GM18907 (cell line): Measurements from ENCODE around the gene MAP3K15.
"Not testable (repeated sequence)": the region's sequence is repeated elsewhere in the genome, so short reads cannot be mapped to it uniquely, and the experiment has no call there.

Experiments used
- ATAC-seq: cut with Tn5 transposase; IDR thresholded peaks from one replicate; pipeline ENCODE4 v1.9.1; 2021; ENCODE audit warnings: mild to moderate bottlenecking, moderate library complexity; ENCODE audit not compliant: unreplicated experiment

MAP3K15 gene

DNA sequence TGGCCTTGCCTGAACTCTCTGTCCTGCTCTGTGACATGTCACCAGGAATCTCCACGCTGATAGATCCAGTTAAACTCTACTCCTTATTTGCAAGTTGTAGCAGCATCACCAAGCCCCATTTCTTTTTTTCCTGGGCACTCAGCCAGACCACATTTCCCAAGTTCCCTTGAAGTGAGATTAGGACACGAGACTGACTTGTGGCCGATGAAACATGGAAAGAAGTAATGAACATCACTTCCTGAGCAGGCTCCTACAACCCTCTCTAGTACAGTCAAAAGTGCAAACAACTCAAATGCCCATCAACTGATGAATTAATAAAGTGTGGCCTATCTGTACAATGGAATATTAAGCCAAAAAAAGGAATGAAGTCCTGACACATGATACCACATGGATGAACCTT lies 74.6 kb downstream of the MAP3K15 start:
- ATAC-seq: no peak

DNA sequence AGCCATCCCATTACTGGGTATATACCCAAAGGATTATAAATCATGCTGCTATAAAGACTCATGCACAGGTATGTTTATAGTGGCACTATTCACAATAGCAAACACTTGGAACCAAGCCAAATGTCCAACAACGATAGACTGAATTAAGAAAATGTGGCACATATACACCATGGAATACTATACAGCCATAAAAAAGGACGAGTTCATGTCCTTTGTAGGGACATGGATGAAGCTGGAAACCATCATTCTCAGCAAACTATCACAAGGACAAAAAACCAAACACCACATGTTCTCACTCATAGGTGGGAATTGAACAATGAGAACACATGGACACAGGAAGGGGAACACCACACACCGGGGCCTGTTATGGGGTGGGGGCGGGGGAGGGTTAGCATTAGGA lies 92.6 kb downstream of the MAP3K15 start:
- not testable (repeated sequence) for ATAC-seq

DNA sequence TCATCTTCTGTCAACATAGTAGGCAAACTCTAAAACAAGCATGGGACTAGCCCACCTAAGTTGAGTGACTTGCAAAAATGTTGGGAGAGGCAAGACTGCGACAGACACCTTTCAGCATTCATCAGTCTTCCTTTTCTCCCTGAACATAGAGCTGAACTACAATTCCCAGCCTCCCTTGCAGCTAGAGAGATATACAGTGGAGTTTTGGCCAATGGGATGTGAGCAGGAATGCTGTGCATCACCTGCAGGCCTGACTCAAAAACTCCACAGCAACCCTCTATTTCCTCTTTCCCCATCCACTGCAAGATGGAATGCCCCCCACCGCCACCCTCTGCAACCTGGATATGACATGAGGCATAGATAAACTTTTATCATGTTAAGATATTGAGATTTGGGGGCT lies 105.0 kb downstream of the MAP3K15 start:
- ATAC-seq: no peak

DNA sequence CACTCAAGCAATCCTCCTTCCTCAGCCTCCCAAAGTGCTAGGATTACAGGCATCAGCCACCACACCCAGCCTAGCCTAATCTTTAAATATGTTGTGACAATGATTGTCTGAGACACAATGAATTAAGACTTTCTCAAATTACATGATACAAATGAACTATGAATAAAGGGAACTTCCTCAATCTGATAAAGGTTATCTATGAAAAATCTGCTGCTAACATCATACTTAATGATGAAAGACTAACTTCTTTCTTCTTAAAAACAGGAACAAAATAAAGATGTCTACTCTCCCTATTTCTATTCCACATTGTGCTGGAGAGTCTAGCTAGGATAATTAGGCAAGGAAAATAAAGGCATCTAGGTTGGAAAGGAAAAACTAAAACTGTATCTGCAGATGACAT lies 111.6 kb downstream of the MAP3K15 start:
- ATAC-seq: no peak

DNA sequence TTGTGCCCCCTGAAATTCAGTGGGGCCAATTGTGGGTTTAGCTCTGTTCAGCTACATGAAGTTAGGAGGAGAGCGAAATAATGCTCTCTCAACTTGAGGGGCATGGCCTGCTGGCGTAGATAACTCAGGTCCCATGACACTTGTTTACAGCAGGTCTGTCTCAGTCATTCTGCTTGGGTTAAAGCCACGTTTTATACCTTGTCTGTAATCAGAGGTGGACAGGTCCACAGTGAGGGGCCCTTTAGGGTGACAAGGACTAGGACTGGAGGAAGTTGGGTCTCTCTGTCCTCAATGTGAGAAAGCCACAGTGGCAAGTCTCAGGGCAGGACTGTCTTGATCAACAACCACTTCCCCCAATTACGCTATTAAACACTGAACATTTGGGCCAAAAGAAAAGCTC lies 122.6 kb downstream of the MAP3K15 start:
- ATAC-seq: no peak

DNA sequence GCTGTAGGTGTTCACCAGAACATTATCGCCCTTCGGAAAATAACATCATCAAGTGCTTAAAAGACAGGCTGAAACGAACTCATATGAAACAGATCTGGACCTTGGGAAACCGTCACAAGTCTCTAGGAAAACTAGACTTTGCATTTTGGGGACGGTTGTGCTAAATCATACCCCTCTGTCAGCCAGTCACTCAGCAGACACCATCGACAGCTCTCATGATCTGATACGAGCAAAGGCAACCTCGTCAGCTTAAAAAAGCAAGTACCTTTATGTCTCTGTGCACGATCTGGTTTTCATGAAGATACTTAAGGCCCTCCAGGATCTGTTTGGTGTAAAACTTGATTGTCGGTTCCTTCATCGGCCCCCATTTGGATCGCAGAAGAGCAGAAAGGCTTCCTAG lies 123.2 kb downstream of the MAP3K15 start:
- no peak for ATAC-seq

DNA sequence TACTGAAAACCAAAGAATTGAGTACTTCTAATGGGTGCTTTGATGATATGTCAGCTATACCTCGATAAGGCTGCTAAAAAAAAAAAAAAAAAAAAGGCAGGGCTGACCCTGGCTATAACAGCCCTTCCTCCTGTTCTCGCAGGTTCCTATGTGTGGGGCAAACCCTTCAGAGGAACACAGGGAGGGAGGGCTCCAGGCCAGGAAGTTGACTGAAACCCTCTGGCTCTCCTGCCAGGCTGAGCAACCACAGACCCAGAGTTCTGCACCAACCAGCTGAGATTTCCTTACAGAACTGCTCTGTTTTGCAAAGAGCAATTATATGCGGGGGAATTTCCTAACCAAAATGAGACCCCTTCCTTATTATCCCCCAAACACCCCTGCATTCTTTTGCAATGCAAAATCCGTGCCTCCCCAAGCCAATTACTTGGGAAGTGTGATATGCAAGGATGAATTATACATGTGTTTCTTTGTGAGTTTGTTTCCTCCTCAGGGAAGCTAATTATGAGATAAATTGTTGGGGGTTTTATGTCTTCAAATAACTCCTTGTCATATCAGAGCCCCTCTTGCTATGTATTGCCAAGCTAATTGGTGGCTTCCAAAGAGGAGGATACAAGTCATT lies 126.0 kb downstream of the MAP3K15 start:
- no peak for ATAC-seq

DNA sequence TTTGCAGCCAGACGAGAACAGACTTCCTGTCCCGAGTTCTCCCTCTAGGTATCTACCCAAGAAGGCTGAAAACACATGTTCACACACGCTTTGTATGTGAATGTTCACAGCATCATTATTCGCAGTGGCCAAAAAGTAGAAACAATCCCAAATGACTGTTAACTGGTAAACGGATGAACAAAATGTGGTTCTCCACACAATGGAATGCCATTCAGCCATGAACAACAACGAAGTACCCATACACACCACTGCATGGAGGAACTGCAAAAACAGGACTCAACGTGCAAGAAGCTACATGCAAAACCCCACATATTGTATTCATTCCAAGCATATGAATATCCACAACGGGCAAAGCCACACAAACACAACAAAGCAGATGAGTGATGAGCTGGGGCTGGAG lies 126.6 kb downstream of the MAP3K15 start:
- ATAC-seq: no peak

DNA sequence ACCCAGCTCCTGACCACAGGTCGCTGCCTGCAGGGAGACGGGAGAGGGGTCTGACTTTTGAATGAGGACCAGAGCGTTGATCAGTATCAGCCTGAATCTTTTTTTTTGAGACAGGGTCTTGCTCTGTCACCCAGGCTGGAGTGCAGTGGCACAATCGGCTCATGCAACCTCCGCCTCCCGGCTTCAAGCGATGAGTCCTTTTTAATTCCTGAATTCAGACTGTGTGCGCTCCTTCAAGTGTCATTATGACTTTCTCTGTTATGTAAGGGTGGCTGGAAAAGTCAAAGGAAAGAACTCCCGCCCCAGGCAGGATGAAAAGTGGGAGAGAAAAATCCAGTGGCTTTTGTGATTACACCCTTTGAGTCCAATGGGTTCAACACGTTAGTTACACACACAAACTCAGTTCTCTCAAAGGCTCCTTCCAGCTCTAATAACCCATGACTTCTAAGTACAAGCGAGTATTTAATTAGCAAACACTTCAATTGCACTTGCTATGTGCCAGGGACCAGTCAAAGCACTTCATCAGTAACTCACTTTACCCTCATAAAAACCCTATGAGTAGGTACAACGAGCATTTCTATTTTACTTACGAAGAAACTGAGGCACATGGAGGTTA lies 127.1 kb downstream of the MAP3K15 start:
- no peak for ATAC-seq

DNA sequence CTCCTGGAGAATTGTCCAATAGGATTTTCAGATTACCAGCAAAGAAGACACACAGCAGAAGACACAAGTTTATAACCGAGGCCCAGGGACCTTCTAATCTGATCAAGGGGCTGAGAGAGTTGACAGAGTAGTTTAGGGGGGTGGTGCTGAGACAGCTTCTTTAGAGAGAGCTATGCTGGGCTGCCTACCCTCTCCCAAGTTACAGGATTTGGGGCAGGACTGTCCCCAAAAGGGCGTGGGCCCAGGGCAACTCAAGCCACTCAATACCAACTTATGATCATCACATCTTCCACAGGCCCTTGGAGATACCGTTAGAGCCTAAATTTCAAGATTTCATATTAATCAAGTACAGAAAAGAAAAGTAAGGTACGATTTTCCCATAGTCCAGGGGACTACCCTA lies 128.6 kb downstream of the MAP3K15 start:
- ATAC-seq: no peak

DNA sequence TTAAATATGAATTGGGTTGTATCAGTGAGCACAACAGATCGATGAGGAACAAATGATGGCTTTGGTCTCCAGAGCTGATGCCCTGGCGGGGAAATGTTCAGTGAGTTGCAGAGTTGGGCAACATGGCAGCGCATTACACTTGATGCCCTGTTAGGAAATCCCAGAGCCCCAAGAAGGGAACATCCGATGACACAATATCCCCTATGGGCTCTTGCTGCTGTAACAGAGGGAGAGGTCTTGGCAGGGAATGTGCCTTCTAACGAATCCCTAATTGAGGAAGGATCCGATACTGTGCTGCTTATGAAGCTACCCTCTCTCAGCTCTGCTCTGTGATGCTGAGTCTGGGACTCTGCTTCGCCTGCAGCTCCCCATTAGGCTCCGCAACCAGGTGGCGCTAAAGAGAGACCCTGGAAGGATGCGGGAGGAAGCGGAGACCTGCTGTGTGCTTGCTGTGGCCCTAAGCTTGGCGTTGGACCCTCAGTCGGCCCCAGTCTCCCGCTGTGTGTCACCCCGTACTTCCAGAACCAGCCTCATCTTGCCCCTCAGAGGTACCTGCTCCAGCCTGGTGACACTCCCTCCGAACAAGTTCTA lies 132.7 kb downstream of the MAP3K15 start:
- ATAC-seq: peak; percentile 60

DNA sequence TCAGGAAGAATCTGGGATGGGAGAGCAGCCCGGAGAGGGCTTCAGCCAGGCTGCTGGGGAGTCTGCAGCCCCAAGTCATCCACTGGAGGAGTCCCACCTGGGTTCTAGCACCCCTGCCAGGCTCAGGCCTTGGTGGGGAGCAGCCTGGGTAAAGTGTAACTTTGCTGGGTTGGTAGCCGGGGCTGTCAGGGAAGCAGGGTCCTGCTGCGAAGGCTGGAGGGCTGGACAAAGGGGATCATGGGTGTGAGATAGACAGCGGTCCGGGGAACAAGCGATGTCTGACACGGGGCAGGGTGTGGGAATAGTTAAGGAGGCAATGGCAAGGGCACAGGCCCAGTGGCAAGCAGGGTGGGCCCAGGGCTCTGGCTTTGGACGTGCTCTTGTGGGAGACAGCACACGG lies 134.0 kb downstream of the MAP3K15 start:
- ATAC-seq: no peak

DNA sequence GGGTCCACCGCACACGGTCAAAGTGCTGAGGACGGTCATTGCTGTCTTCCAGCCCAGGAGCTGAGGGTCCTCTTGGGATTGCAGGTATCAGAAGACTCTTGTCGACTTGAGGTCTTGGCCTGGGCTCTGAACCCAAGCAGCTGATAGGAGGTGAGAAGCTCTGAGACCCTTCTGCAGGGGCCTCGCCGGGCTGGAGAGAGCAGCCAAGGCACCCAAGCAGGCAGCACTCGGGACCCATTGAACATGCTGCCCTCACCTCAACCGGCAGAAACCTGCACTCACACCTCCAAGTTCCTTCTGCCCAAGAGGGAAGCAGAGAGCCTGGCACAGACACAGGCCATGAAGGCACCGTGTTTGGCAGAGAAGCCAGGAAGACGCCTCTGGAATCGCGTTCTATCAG lies 137.5 kb downstream of the MAP3K15 start:
- ATAC-seq: no peak

DNA sequence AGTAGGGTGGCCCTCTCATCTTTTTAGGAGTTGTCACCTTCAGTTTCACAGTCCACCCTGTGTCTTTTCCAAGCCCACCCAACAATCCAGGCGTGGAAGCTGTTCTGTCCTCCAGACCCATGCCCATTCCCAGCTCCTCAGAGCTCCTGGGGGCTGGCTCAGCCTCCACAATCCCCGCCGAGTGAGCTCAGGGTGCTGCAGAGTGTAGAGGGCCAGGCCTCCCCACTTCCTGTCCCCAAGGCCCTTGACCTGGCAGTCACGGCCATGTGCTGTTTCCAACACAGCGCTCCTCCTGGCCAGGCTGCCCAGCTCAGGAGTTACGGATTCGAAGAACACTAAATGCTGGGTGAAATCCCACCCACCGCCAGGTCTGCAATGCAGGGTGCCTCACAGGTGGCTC lies 139.8 kb downstream of the MAP3K15 start:
- no peak for ATAC-seq

DNA sequence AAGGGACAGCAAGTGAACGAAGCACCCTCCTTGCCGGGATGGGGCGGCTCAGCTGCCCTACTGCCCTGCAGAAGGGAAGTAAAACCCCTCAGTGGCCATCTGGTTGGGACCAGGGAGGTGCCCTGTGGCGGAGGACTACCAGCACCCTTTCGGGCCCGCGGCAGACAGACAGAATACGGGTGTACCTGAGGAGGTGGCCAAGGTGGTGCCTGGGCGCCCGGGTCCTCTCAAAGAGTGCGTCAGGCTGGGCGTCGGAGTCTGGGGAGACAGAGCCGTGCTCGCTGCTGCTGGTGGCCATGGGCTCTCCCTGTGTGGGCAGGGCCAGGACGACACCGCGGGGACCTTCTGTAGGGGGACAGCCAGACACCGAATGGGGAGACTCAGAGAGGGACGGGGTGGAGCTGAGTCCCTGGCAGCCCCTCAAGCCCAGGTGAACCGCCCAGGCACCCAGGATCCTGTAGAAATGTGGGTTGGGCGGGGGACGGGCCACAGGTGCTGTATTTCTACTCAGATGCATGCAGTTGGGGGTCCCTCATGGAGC lies 141.9 kb downstream of the MAP3K15 start:
- ATAC-seq: no peak

DNA sequence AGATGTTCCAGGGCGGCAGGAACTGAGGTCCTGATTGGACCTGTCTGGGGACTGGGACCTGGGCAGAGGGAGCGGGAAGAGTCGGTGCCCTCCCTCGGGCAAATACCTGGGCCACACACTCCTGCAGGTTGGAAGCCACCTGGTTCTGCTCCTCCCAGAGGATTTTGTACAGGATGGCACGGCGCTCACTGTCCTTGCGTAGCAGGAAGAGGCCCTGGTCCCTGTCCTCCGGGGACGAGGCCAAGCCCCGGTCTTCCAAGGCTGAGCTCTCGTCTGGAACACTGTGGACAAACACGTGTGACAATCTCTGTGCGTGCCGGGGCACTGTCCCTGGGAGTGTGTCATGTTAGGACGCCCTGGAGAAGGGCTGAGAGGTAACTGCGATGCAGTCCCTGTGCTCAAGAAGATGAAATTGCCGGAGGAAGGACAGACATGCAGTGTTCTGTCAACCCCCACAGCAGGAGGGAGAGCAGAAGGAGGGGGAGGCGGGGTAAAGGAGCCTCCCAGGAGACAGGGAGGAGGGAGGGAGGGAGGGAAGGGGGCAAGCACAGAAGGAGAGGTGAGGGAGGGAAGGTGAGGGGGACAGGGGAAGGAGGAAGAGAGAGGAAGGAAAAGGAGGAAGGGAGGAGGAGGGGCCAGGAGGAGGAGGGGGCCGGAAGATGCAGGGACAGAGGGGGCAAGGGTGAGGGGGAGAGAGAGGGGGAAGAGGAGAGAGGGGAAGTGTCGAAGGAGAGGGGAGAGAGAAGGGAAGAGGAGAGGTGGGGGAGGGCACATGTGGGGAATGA lies 142.6 kb downstream of the MAP3K15 start:
- peak; percentile 27 for ATAC-seq

DNA sequence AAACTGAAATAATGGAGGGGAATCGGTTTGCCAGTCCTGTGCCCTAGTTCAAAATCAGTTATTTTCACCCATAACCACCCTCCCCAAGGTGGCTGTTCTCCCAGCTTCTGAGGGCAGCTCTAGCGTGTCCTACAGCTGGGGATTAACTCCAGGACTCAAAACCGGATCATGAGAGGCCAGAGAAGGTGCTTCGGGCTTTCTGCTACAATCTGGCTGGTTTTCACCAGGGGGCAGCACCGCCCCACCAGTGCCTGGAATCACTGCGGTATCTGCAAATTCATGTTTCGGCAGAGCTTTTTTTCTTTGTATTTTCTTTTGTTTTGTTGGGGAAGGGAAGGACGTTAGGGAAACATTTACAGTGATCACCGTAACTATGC lies 143.2 kb downstream of the MAP3K15 start:
- peak; percentile 61 for ATAC-seq

DNA sequence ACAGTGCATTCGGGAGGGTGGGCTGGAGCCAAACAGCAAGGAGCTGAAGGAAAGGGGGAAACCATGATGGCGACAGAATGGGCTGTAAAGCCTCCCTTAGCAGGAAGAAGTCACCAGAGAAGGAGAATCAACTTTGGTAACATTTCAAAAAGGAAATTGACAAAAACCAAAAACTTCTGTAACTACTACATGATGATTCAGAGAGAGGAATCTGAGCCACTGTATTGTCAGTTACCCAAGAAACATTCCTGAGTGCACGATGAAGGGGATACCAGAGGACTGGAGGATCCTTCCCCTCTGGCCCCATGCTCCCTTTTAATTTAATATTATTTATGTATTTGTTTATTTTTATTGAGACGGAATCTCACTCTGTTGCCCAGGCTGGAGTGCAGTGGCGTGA lies 145.2 kb downstream of the MAP3K15 start:
- no peak for ATAC-seq

DNA sequence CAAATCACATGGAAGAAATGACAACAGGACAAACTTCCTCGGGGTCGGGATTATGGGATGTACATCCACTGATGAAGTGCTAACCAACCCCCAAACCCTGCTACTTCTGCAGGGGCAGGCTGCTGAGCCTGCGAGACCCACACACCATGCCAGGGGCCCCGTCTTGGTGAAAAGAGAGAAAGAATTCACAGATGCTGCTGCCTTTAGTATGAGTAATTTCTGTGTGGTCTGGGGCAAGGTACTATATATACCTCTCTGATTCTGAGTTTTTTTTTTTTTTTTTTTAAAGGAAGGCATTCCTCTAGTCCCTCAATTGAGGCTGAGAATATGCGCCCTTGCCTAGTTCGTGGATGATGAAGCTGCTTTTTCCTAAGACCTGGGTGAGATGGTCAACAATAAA lies 146.7 kb downstream of the MAP3K15 start:
- ATAC-seq: no peak

DNA sequence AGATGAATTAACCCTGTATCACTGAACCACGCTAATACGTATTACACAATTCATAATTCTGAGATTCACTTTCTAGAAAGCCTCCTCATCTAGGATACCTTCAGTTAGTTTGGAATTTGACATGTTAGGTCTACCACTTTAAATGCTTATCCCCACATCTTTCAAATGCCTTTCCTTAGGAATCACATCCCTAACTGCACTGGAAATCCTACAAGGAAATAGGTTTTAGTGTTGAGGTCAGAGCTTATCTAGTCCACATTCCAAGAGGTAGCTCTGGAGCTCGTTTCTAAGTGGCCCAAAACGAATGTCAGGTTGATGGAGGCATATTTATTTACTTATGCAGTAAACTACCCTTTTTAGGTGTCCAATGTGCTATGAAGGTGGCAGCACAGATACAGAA lies 153.6 kb downstream of the MAP3K15 start:
- ATAC-seq: no peak

DNA sequence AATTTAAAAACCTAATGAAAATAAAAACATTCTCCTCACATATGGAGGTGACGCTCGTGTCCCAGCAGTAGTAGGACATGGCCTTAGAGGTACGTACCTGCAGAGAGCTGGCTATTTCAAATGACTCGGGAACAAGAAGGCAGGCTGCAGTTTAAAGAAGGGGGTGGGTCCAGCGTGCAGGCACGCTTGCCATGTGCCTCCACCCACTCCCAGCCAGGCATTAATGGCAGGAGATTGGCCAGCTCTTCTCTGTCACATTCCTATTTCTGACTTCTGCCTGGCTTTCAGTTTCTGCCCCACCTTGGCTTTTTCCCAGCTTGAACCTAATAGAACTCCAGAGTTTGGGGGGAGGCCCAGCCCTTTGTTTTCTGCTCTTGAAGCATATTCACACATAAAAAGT lies 154.4 kb downstream of the MAP3K15 start:
- ATAC-seq: no peak

DNA sequence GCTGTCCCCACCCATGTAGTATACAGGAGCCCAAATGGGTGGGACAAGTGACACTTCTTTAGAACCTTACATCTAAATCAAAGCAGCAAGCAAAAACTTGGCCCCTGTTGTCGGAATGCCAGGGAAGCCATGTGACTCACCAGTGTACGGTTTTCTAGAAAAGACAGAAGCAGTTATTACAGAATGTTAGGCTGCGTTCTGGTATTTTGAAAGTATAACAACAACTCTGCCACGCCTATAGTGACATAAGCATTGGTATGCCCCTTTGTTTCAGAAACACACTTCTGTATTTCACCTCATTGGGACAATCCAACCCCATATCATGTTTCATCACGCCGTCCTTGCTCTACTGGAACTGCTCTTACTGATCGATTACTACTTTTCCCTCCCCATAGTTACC lies 156.8 kb downstream of the MAP3K15 start:
- no peak for ATAC-seq
